Loucy (cell line): ENCODE data around the gene TOMM40L.

Experiments used
- H2AFZ ChIP-seq: fragments of 200-600 bp; sonication (generic); 2 replicates; pipeline ENCODE4 v1.6.0; 2016; ENCODE audit warnings: antibody characterized with exemption, mild to moderate bottlenecking, low read length, moderate library complexity
- H3F3A ChIP-seq: fragments of 200-600 bp; 2 replicates; pipeline ENCODE4 v1.6.0; 2016; ENCODE audit warnings: antibody characterized with exemption, low read depth, mild to moderate bottlenecking
- H3K27me3 ChIP-seq: fragments of 200-600 bp; sonication (generic); 2 replicates; pipeline ENCODE4 v1.6.1; 2014; ENCODE audit warnings: low read length, mild to moderate bottlenecking; ENCODE audit not compliant: insufficient read depth, poor library complexity, severe bottlenecking
- H3K36me3 ChIP-seq: fragments of 200-600 bp; sonication (generic); 2 replicates; pipeline ENCODE4 v1.6.1; 2016; ENCODE audit warnings: low read length; ENCODE audit not compliant: insufficient read depth
- H3K4me1 ChIP-seq: fragments of 200-600 bp; sonication (generic); 2 replicates; pipeline ENCODE4 v1.5.1; 2014; ENCODE audit warnings: low read length, mild to moderate bottlenecking; ENCODE audit not compliant: insufficient read depth, poor library complexity, severe bottlenecking
- H3K4me2 ChIP-seq: fragments of 200-600 bp; sonication (generic); 2 replicates; pipeline ENCODE4 v1.6.0; 2014; ENCODE audit warnings: antibody characterized with exemption, low read length, low read depth, mild to moderate bottlenecking; ENCODE audit not compliant: poor library complexity, severe bottlenecking
- H3K4me3 ChIP-seq: fragments of 200-600 bp; sonication (generic); 2 replicates; pipeline ENCODE4 v1.5.1; 2014; ENCODE audit warnings: low read length, mild to moderate bottlenecking, mixed read lengths; ENCODE audit not compliant: poor library complexity, severe bottlenecking
- H3K79me2 ChIP-seq: fragments of 200-600 bp; sonication (generic); 2 replicates; pipeline ENCODE4 v1.6.1; 2014; ENCODE audit warnings: low read length; ENCODE audit not compliant: insufficient read depth
- H3K9ac ChIP-seq: fragments of 200-600 bp; sonication (generic); 2 replicates; pipeline ENCODE4 v1.6.0; 2014; ENCODE audit warnings: mild to moderate bottlenecking, low read depth, low read length, moderate library complexity; ENCODE audit not compliant: poor library complexity, severe bottlenecking
- H3K9me2 ChIP-seq: fragments of 200-600 bp; sonication (generic); replicated peaks from 2 replicates; pipeline ENCODE4 v1.6.1; 2016; ENCODE audit warnings: low read depth, low read length, mixed read lengths
- H3K9me3 ChIP-seq: fragments of 200-600 bp; sonication (generic); 2 replicates; pipeline ENCODE4 v1.6.1; 2014; ENCODE audit warnings: mild to moderate bottlenecking, antibody characterized with exemption, low read length, low read depth; ENCODE audit not compliant: insufficient read depth
- H4K20me1 ChIP-seq: fragments of 200-600 bp; sonication (generic); 2 replicates; pipeline ENCODE4 v1.6.0; 2014; ENCODE audit warnings: antibody characterized with exemption, low read length, mild to moderate bottlenecking; ENCODE audit not compliant: insufficient read depth, poor library complexity, severe bottlenecking
- EZH2phosphoT487 ChIP-seq: fragments of 200-600 bp; IDR thresholded peaks from 2 replicates; pipeline ENCODE4 v1.6.1; 2018; ENCODE audit warnings: antibody characterized with exemption, mild to moderate bottlenecking, moderate library complexity, borderline replicate concordance
- TF ChIP-seq, protein P1 (sequence below): fragments of 200-600 bp; sonication (generic); conservative IDR thresholded peaks from 2 replicates; pipeline ENCODE4 v1.5.1; 2014; ENCODE audit warnings: mild to moderate bottlenecking, antibody characterized with exemption, low read length

Gene TOMM40L

DNA sequence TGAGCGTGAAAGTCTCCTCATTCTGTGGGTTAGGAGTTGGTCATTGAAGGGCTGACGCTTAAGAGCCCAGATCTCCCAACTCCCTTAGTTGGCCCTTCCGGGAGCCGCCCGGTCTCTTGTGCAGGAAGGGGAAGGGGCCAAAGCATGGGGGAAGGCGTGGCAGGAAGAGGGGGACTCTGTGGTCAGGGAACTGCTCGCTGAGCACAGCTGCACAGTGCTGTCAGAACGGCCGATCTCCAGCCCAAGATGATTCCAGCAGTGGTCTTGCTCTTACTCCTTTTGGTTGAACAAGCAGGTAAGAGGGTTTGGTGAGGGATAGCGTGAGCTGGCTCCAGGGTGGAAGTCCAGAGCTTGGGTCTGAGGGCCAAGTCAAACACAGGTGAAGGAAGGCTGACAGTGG, 10.8 kb upstream of the TOMM40L start, which contains the start of gene FCER1G:
TSS of gene FCER1G (plus strand) at position 220 of the 400 bp plus-strand sequence. CDS start at position 247, 27 bp downstream.
- Histone ChIP-seq H4K20me1 (no peaks in the 10 kb centered on the region), H3K27me3 (no peaks in the 10 kb centered on the region), H3K9me2 (no peaks in the 10 kb centered on the region), H3K9me3 (no peaks in the 10 kb centered on the region), H3K4me3 (no peak within 1 kb of the TSS), H3K36me3 (peaks cover 33% of the 10 kb centered on the region; the same call in 1 of the 2 replicates), H3K4me1 (peaks cover 25% of the 10 kb centered on the region), H3K9ac (no peak within 1 kb of the TSS), H3K79me2 (no peaks in the 10 kb centered on the region), H3F3A (peaks cover 3% of the 10 kb centered on the region; the same call in 1 of the 2 replicates), H3K4me2 (no peak within 1 kb of the TSS), H2AFZ (no peak within 1 kb of the TSS)
- TF ChIP-seq, protein P1, sequence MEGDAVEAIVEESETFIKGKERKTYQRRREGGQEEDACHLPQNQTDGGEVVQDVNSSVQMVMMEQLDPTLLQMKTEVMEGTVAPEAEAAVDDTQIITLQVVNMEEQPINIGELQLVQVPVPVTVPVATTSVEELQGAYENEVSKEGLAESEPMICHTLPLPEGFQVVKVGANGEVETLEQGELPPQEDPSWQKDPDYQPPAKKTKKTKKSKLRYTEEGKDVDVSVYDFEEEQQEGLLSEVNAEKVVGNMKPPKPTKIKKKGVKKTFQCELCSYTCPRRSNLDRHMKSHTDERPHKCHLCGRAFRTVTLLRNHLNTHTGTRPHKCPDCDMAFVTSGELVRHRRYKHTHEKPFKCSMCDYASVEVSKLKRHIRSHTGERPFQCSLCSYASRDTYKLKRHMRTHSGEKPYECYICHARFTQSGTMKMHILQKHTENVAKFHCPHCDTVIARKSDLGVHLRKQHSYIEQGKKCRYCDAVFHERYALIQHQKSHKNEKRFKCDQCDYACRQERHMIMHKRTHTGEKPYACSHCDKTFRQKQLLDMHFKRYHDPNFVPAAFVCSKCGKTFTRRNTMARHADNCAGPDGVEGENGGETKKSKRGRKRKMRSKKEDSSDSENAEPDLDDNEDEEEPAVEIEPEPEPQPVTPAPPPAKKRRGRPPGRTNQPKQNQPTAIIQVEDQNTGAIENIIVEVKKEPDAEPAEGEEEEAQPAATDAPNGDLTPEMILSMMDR, result no peak
- no peak for TF ChIP-seq EZH2phosphoT487

- H3K9me2 ChIP-seq, result no peaks in the 10 kb centered on the region
- no peaks in the 10 kb centered on the region for H4K20me1 ChIP-seq
- H3K27me3 ChIP-seq, result no peaks in the 10 kb centered on the region
- H3K9ac ChIP-seq, result no peak overlapping the region
- peaks cover 19% of the 10 kb centered on the region; the same call in 1 of the 2 replicates for H3K36me3 ChIP-seq
- no peak for TF ChIP-seq EZH2phosphoT487
- TF ChIP-seq, protein P1, result no peak
- no peaks in the 10 kb centered on the region for H3K9me3 ChIP-seq
- peak overlapping the region; percentile 45 for H3K4me2 ChIP-seq
- H3K4me1 ChIP-seq, result peaks cover 24% of the 10 kb centered on the region
- no peak overlapping the region for H3K4me3 ChIP-seq
- no peak overlapping the region for H2AFZ ChIP-seq
- H3K79me2 ChIP-seq, result no peaks in the 10 kb centered on the region
- H3F3A ChIP-seq, result peaks cover 3% of the 10 kb centered on the region; the same call in 1 of the 2 replicates
Measured at GRCh38 chr1:161216945-161217712, 8.7 kb upstream of the TOMM40L start.

- no peak overlapping the region for H3K9ac ChIP-seq
- H3F3A ChIP-seq, result peaks cover 3% of the 10 kb centered on the region; the same call in 1 of the 2 replicates
- H3K79me2 ChIP-seq, result no peaks in the 10 kb centered on the region
- no peaks in the 10 kb centered on the region for H4K20me1 ChIP-seq
- H3K4me2 ChIP-seq, result peak overlapping the region; percentile 45
- TF ChIP-seq, protein P1, result no peak
- TF ChIP-seq EZH2phosphoT487, result no peak
- peaks cover 24% of the 10 kb centered on the region for H3K4me1 ChIP-seq
- H3K9me2 ChIP-seq, result no peaks in the 10 kb centered on the region
- no peak overlapping the region for H3K4me3 ChIP-seq
- no peaks in the 10 kb centered on the region for H3K27me3 ChIP-seq
- H3K9me3 ChIP-seq, result no peaks in the 10 kb centered on the region
- H2AFZ ChIP-seq, result no peak overlapping the region
- peaks cover 17% of the 10 kb centered on the region; the same call in 1 of the 2 replicates for H3K36me3 ChIP-seq
Measured at GRCh38 chr1:161217831-161218230, 8.0 kb upstream of the TOMM40L start.
